Smooth muscle cell of bladder (primary cell): ENCODE measurements around the gene ANGPTL5. TPM values are rescaled to one million over a fixed set of nuclear protein-coding genes. Genes with fewer than 3 reads are reported as not detected.

ENCODE experiments used
- total RNA-seq: library from RNA; depleted of rRNA; stranded (reverse); fragments of >200 nt; gene quantifications from 2 replicates; pipeline ENCODE4 v1.2.3, GENCODE V29; 2014

The ANGPTL5 gene
- total RNA-seq: under 0.01 TPM in 2 replicates

DNA sequence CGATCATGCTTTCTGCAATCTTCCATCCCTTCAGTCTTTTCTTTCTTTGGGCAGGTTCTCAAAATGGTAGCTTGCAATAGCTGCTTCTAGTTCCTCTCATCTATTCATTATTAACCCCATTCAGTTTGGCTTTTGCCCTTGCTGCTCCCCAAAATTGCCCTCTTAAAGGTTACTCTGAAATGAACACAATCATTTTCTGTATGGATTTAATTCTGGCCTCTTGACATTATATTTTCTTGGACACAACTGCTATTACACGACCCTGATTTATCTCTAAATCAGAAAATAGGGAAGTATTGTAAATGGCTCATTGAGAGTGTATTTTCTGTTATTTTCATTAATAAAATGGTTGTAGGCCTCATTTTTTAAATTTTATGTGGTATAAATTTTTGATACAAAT, at the start of gene ANGPTL5:
Gene ANGPTL5 (minus strand): TSS at position 101 of the 400 bp plus-strand sequence. CDS start 8,613 bp downstream, outside the sequence.

DNA sequence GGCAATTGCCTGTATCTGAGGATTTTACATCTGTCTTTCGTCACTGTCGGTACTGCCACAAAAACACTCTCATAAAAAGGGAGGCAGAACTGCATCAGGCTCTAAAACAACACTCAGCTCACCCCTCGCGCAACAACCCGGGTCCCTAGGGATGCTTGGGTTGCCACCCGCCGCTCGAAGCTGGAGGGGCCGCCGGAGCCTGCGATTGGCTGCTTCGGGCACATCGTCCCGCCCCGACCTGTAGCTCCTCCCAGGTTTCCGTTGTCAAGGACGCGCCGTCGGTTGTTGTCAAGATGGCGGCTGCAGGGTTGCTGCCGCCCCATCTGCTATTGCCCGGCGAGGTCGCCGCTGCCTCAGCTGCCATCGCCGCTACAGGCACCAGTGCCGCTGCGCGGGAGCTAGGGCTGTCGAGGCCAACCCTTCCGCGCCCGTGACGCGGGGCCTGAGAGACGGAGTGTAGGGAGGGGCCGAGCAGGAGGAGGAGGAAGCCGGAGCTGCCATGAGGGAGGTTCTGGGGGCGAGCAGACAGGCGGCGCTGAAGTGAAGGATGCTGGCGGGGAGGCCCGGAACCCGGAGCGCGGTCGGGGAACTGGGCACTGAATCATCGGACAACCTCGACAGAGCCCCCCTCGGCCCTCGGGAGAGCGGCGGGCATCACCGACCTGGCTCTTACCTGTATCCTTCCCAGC, 1.4 kb downstream of the ANGPTL5 start, which contains the start of gene CEP126:
Gene CEP126 (plus strand): TSS at position 273 of the 689 bp plus-strand sequence. CDS start 275 bp downstream, at position 548.

Other genes with a start within 250 kb of the ANGPTL5 start
- 1.1 and 1.3 TPM in 2 replicates for gene CEP126, start 1.5 kb downstream of the ANGPTL5 start, total RNA-seq
- gene CFAP300, start 130.9 kb upstream of the ANGPTL5 start, total RNA-seq: 11.0 and 12.1 TPM in 2 replicates
- 114 and 214 TPM in 2 replicates for gene YAP1, start 193.9 kb upstream of the ANGPTL5 start, total RNA-seq